ENCODE results near the gene IL23A.
"Not testable (repeated sequence)": the region's sequence is repeated elsewhere in the genome, so short reads cannot be mapped to it uniquely, and the experiment has no call there.

IL23A gene

DNA sequence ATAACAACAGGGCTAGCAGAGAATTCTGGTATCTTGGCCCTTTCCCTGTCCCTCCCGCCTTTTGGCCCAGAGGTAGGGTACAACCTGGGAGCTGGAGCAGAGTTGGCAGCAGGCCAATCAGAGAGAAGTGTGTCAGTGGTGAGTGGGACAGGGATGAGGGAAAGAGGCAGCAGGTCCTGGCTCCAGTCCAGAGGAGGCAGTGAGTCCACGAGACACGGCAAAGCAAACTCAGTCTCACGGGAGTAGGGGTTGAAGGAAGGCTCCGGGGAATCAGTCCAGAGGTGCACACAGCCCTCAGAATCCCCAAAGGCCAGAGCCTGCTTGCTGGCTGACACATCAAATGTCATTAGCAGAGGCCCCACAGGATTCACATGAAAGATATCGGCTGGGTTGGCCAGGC lies 12.2 kb upstream of the IL23A start:
- DNase-seq: no peak

DNA sequence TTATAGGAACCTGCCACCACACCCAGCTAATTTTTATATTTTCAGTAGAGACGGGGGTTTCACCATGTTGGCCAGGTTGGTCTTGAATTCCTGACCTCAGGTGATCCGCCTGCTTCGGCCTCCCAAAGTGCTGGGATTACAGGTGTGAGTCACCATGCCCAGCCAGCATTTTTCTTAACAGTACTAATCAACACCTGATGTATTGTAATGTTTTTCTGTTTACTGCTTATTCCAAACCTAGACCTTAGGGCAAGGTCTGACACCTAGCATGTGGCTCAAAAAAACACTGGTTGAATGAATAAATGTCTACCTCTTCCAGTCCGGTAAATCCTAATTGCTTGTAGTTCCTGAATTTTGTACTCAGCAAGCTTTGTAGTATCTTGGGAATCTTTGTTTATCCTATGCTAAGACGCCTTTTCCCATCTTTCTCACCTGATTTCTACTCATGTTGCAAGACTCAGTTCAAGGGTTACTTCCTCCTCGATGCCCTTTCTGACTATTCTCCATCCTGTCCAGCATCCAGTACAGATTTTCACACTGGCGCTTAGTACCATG lies 7.7 kb upstream of the IL23A start:
- no peak for DNase-seq

DNA sequence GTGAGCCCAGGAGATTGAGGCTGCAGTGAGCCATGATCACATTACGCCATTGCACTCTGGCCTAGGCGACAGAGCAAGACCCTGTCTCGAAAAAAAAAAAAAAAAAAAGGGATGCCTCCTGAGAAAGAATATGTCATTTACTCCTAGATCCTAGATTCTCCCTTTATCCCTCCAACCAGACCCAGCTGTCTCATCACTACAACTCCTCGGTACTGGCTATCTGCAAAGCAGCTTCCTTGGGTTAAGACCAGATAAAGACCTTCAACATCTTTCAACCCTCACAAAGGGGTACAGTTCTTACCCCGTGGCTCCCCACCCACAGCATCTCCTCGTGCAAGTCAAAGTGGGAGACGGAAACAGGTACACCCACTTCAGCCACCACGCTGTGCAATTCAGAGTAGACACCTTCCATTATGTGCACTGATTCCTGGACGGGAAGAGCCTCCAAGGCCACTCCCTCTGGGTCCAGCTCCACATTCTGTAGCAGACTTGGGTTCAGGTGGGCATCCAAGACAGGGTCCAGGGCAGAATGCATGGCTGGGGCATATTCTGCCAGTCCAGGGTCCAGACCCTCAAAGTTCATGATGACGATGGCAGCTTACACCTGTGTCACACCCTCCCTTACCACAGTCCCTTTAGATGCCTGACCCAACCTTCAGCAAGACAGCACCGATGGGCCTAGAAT lies 6.0 kb upstream of the IL23A start:
- DNase-seq: no peak

DNA sequence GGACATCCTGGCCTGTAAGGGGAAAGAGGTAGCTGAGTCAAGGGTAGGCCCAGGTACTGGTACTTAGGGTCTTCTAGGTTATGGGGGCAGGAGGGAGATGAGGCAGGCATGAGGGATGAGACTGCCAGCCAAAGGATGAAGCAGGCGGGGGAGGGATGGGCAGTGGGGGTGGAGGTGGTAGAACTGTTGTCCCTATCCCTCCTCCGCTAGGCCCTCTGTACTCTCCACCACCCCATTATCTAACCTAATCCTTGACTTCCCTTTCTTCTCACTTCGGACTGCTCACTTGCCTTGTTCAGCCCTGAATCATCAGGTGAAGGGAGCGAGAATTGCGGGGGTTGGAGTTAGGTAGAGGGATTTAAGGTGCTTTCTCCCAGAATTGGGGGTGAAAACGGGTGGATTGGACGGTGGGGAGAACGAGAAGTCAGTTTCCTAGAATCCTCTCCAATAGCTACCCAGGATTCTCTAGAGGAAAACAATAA lies 5.4 kb upstream of the IL23A start:
- no peak for DNase-seq

DNA sequence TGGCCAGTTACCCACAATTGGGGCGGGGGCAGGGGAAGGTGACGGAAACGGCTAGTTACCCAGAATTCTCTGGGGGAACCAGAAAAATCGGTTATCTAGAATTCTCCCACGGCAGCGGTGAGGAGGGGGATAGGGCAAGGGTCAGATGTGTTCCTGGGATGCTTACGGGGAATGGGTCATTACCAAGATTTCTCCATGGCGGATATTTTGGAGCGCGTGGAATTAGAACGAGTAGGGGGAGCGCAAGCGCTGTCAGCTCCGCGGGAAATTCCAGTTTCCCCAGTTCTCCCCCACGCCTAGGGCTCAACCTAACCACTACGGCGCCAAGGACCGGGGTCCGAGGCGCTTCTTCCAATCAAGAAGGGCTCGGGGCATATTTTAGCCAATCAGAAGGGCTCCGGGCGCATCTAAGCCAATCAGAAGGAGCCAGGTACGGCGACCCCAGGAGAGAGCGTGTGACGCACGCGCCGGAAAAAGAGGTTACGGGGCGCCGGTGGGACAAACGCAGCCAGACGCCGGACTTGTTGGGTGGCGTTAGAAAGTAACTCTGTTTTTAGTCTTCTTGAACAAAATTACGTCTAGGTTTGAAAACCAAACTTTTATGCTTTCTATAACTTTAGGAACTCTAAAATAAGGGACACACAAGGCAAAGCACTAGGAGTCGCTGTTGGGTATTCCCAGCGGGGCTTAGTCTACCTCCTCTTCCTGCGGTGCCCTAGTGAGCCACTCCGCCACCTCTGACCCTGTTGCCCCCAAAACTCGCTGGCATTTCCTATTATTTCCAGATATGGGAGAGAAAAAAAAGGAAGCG lies 4.8 kb upstream of the IL23A start, which contains the start of gene PAN2:
PAN2 (minus strand) TSS at position 322 of the 811 bp plus-strand sequence. CDS start 906 bp downstream, outside the sequence.
- peak; percentile 92 for DNase-seq

DNA sequence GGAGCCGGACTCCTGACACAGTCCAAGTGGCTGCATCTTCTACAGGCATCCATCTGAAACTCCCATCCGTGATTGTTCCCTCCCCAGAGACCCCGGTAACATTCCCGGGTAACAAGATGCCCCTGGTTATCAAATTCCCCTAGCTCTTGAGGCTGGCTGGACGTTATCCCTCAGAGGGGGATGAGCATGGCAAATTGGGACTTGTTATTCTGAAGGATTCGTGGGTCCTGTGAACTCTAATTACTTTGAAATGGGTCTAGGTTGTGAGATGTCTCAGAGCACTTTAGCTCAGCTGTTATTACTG lies 4.2 kb upstream of the IL23A start:
- no peak for DNase-seq

DNA sequence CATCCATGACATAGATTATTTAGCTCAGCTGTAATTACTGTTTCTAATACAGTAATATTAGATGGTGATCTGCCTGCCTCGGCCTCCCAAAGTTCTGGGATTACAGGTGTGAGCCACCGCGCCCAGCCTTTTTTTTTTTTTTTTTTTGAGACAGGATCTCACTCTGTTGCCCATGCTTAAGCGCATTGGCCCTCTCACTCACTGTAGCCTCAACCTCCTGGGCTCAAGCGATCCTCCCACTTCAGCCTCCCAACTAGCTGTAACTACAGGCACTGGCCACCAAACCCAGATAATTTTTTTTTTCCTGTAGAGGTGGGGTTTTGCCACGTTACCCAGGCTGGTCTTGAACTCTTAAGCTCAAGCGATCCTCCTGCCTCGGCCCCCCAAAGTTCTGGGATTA lies 3.2 kb upstream of the IL23A start:
- DNase-seq: not testable (repeated sequence)

DNA sequence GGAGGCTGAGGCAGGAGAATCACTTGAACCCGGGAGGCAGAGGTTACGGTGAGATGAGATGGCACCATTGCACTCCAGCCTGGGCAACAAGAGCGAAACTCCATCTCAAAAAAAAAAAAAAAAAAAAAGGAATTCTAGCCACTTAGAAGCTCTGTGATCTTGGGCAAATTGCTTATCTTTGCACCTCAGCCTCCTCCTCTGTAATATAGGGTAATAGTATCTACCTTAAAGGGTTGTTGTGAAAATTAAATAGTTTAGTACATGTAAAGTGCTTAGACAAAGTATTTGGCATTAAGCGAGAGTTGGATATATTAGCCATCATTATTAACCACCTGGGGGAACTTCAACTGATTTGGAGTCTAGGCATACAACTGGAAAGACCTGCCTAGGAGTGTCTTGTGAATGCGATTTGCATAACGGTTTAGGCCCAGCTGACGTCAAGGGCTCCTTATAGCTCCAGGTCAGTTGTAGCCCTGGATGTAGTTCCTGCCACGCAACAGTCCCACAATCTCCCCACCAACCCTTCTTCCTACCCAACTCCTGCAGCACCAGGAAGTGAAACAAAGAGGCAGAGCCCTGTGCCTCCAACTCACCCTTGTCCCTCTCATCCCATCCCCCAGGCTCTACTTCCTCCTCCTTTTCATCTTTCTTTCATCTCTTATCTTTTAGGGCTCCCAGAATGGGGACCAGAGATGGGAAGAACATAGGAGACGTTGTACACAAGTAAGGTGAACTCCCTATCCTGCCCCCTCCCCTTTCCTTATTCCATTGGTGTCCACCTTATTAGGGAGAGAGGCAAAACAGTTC lies 2.1 kb upstream of the IL23A start:
- DNase-seq: no peak

DNA sequence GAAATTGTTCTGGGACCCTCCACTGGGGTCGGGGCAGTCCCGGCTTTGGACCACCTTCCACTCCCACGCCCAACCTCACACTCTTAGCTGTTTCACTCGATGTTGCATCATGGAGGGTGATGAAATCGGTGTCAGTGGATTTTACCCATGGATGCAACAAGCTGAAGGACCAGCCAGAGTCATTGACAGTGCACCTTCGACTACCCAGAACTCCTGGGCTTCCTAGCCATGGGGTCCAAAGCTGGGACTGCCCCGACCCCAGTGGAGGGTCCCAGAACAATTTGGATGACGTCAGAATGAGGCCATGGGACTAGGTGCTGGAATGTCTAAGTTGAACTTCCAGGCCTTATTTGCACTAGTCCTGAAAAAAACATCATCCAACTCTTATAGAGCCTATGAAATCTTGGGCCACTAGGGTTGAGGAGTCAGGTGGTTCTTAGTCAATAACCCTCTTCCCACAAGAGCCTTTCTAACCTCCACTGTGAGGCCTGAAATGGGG lies 882 bp upstream of the IL23A start:
- no peak for DNase-seq

DNA sequence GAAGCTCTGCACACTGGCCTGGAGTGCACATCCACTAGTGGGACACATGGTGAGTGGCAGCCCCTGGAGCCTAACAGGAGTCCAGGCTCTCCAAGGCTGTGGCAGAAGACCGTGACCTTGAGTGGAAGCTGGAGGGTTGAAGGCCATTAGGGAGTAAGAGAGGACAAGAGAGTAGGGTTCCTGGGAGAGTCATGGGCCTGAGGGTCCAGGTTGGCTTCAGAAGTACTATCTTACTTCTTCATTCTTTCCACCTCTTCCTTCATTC lies 406 bp downstream of the IL23A start:
- DNase-seq: no peak

DNA sequence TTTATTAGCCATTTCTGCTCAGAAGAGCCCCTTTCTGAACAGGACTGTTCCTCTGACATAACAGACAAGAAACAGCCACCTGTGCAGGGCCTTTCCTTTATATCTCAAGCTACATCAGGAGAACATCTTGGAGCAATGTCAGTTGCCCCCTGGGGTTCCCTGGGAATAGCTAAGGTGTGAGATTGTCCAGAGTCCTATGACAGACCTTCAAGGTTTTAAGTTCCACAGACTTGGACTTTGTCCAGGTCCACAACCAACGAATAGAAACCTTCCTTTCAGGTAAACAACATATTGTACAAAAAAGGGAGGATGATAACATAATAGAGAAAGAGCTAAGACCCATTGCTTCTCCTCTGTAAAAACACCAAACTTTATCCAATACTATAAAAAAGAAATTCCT lies 2.9 kb downstream of the IL23A start:
- DNase-seq: no peak

DNA sequence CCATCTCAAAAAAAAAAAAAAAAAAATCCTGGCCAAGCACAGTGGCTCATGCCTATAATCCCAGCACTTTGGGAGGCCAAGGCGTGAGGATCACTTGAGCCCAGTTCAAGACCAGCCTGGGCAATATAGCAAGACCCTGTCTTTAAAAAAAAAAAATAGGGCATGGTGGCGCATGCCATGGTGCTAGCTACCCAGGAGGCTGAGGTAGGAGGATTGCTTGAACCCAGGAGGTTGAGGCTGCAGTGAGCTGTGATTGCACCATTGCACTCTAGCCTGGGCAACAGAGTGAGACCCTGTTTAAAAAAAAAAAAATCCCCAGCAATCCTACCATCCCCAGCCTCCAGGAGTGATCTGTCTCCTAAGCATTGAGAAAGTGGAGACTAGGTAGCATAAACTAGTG lies 3.6 kb downstream of the IL23A start:
- DNase-seq: not testable (repeated sequence)

DNA sequence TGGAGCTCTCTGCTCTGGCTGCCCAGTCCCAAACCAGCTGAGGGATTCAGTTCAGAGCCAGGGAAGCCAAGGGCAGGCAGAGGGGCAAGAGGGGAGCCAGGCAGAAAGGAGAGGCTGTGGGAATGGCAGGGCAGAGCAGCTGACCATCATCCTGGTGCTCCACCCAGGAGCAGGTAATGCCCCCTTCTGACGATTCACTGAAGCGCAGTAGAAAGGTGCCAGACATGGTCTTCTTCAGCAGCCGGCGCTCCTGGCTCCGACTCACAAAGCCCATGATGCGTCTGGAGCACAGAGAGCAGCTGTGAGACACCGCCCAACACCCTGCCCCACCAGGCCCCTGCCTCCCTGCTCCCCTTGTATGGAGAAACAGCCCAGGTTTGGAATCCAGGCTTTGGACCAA lies 8.0 kb downstream of the IL23A start:
- DNase-seq: no peak

DNA sequence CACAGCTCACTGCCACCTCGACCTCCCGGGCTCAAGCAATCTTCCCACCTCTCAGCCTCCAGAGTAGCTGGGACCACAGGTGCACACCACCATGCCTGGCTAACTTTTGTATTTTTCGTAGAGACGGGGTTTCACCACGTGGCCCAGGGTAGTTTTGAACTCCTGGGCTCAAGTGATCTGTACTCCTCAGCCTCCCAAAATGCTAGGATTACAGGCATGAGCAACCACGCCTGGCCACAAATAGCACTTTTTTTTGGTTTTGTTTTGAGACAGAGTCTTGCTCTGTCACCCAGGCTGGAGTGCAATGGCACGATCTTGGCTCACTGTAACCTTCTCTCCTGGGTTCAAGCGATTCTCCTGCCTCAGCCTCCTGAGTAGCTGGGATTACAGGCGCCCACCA lies 8.6 kb downstream of the IL23A start:
- DNase-seq: not testable (repeated sequence)

DNA sequence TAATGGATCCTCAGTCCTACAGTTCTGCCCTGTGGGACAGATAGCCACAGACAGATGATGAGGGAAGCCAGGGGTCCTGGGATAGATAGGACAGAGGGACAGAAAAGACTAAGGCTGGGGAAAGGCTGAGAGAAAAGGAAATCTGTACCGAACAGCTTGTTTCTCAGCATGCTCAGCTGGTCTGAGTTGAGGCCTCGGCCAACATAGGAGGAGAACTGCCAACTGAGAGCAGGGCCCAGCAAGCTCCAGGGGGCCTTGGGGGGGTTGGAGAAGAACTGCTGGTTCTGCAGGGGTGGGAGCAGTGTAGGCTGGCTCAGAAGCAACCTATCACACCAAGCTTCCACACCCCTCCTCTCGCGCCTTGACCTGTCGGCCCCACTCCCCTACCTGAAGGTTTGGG lies 10.1 kb downstream of the IL23A start:
- DNase-seq: no peak

DNA sequence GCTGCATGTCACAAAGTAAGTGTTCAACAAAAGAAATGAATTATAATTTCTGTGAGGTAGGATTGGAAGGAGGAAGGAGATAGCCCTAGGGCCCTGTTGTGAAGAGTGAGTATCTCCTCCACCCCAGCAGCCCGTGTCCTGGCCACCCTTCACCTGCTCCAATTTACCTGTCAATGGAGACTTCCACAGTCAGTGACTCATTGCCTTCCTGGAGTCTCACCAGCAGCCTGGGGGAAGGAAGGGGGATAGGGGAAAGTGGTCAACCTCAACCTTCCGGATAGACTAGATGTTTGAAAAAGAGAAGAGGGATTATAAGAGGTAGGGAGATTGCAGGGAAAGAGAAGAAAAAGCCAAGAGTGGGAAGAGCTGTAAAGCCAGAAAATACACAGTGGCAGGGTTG lies 12.0 kb downstream of the IL23A start:
- DNase-seq: no peak

DNA sequence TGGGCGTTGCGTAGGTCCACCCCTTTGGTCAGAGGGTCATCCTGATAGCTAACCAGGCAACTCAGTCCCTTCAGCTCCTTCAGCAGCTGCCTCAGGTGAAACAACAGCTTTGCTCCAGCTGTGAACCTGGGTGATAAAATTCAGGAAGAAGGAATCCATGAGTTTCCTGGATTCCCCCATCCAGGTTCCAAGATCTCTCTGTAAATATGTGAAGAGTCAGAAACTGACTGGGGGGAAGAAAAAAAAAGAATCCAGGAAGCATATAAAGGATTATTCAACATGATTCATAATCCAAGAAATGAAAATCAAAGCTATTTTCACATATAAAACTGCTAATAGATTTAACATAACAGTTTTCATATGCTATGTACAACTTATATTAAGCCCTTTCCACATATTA lies 12.6 kb downstream of the IL23A start:
- DNase-seq: no peak

DNA sequence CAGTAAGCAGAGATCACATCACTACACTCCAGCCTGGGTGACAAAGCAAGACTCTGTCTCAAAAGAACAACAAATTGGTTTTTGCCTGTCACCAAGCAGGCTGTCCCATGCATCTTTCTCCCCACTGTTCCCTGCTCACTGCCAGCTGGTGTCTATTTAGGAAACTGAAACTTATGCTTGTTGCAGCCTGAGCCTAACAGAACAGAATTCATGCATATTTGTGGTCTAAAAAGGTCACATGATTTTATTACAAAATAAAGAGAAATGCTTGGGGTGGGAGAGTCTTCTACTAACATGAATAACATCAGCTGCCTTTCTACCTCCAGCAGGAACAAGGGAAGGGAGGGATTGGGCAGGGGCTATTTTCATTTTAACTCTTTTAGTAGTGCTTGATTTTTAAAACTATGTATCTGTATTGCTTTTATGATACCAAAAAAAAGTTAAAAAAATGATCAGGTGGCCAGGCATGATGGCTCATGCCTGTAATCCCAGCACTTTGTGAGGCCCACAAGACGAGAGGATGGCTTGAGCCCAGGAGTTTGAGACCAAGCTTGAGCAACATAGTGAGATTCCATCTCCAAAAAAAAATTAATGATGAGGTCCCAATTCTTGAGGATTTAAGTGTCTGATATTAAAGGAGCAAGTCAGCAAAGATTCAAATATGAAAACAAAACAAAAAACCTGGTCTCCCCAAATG lies 20.3 kb downstream of the IL23A start:
- DNase-seq: no peak

DNA sequence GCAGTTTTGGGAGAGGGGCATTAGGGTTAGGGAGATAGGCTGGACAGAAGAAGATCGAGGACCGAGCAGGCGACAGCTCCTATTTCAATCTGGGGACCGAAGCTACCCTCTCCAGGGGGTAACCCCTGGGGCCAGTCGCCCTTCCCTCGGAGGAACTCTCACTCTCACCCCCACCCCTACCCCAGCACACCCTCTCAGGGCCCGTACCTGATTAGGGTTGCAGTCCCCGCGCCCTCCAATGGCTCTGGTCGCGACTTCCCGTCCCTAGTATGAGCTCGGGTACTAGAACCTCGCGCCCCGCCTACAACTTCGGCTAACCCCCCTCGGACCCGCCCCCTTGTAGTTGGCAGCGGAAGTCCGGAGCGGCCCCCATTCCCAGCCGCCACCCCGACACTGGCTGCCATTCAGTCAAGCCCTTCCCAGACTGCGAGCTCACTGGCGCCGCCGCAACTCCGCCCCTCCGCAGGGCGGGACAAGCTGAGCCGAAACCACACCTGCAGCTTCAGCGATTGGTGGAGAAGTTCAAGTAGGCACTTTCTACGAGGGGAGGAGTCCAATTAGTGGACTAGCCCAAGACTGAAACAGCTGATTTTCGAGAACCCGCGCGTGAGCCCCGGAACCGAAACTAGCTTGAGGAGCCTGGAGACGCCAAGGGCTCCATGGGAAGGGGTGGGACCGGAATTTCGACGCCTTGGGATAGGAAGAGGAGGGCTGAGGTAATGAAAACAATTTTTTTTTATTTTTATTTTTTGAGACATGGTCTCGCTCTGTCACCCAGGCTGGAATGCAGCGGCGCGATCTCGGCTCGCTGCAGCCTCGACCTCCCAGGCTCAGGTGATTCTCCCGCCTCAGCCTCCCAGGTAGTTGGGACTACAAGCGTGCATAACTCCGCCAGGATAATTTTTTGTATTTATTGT lies 21.4 kb downstream of the IL23A start, which contains the start of gene STAT2:
STAT2 (minus strand) TSS at position 257 of the 917 bp plus-strand sequence. CDS start 3,536 bp downstream, outside the sequence.
- DNase-seq: peak; percentile 95

DNA sequence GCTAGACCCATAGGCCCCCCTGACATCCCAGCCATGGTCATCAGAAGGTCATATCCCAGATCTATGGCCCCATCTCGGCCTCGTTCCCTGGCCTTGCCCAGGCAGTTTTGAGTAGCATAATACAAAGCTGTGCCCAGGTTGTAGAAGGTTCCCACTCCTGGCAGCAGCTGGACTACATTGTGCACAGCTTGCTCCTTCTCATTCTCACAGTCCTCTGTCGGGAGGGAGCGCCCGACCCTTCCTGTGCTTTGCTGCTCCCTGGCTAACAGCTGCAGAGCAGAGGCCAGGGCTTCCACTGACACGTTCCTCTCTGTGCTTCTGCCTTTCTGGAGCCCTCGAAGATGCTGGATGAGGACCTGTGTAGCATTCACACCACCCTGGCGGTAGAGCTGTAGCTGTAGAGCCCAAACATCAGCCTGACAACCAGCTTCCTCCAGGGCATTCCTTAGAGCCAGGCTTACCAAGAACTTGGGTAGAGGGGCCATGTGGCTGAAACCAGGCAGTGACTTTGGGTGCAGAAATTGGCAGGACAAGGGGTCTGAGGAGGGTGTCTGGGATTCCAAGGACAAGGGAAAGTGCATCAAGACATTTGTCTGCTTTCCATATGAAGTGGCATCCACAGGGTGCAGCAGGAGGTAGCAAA lies 22.9 kb downstream of the IL23A start:
- DNase-seq: no peak
